HFF-Myc (cell line): ENCODE data around the gene PARD3.

Experiments used
- DNase-seq: peaks from one replicate; pipeline ENCODE4 v3.0.0-alpha.2; 2011; ENCODE audit warnings: low read depth; ENCODE audit errors: extremely low read depth
- H3K4me3 ChIP-seq: replicated peaks from 2 replicates; pipeline ENCODE4 v1.5.1; 2011; ENCODE audit warnings: low read depth, mild to moderate bottlenecking, control low read depth, low read length
- CTCF ChIP-seq: IDR thresholded peaks from 2 replicates; pipeline ENCODE4 v1.5.1; 2012; ENCODE audit warnings: mild to moderate bottlenecking, low read depth, low read length, control low read depth; ENCODE audit errors: missing control alignments

Gene PARD3

GRCh38 chr10:34345383-34345782 lies 469.7 kb downstream of the PARD3 start:
- no peak overlapping the region for H3K4me3 ChIP-seq
- no peak for DNase-seq
- no peak for TF ChIP-seq CTCF

GRCh38 chr10:34343764-34344163 lies 471.3 kb downstream of the PARD3 start:
- no peak for DNase-seq
- H3K4me3 ChIP-seq = no peak overlapping the region
- no peak for TF ChIP-seq CTCF

- H3K4me3 ChIP-seq = no peak overlapping the region
- no peak for TF ChIP-seq CTCF
- no peak for DNase-seq
Measured at GRCh38 chr10:34341473-34341872, 473.6 kb downstream of the PARD3 start.

GRCh38 chr10:34340934-34341333 lies 474.2 kb downstream of the PARD3 start:
- DNase-seq = no peak
- no peak overlapping the region for H3K4me3 ChIP-seq
- TF ChIP-seq CTCF = no peak

- H3K4me3 ChIP-seq = no peak overlapping the region
- TF ChIP-seq CTCF = no peak
Measured at GRCh38 chr10:34339816-34340553, 475.1 kb downstream of the PARD3 start.

GRCh38 chr10:34337917-34338316 lies 477.2 kb downstream of the PARD3 start:
- no peak overlapping the region for H3K4me3 ChIP-seq
- no peak for TF ChIP-seq CTCF
- no peak for DNase-seq

More at GRCh38 chr10:34339816-34340553, 475.1 kb downstream of the PARD3 start:
- no peak for DNase-seq

GRCh38 chr10:34335960-34336690 lies 479.0 kb downstream of the PARD3 start:
- H3K4me3 ChIP-seq = no peak overlapping the region
- TF ChIP-seq CTCF = no peak
- DNase-seq = no peak
